Measurements from ENCODE around the gene MMP10. TPM values are rescaled to one million over a fixed set of nuclear protein-coding genes. Genes with fewer than 3 reads are reported as not detected.

MMP10 gene
- total and polyA plus RNA-seq, 7 experiments from 2014 or later = not detected

- ChIA-PET CTCF (no interaction called here), POLR2A (no interaction called here)
- Mint-ChIP-seq H3K9me3 (peaks cover 0 to 12% (median 5%) of the 10 kb centered on the region in 11 donors), H3K4me1 (no peaks in the 10 kb centered on the region), H3K27ac (no peak overlapping the region), H3K27me3 (peaks cover 3 to 19% (median 5%) of the 10 kb centered on the region in 5 donors), H3K36me3 (no peaks in the 10 kb centered on the region), H3K4me3 (no peak overlapping the region)
- H3K4me3 ChIP-seq (ENCODE audit: low read length) = no peak overlapping the region
- ATAC-seq (no peak), DNase-seq (no peak)
- no peaks in the 10 kb centered on the region for H3K36me3 ChIP-seq (ENCODE audit: control insufficient read depth in 2 of 3, insufficient read depth in 3 of 3, low read length in 3 of 3)
- intact Hi-C loops (cut with micrococcal nuclease) = no loop called here
- no peaks in the 10 kb centered on the region for H3K9me3 ChIP-seq (ENCODE audit: control insufficient read depth in 2 of 3, low read length in 3 of 3)
- no peaks in the 10 kb centered on the region for H3K4me1 ChIP-seq (ENCODE audit: control insufficient read depth in 2 of 2, insufficient read depth in 2 of 2, low read length in 2 of 2)
- no peak overlapping the region for H3K27ac ChIP-seq (ENCODE audit: low read depth, low read length)
- no peaks in the 10 kb centered on the region for H3K27me3 ChIP-seq (ENCODE audit: control insufficient read depth in 2 of 2, insufficient read depth in 2 of 2, low read length in 2 of 2)
These were observed 30.7 kb upstream of the MMP10 start for GRCh38 chr11:102810950-102811660.

- Mint-ChIP-seq H3K4me1 (no peaks in the 10 kb centered on the region), H3K27me3 (peaks cover 6 to 24% (median 11%) of the 10 kb centered on the region in 5 donors), H3K4me3 (no peak overlapping the region), H3K36me3 (no peaks in the 10 kb centered on the region), H3K27ac (no peak overlapping the region), H3K9me3 (peaks cover 0 to 9% (median 0%) of the 10 kb centered on the region in 11 donors)
- CTCF ChIA-PET = no interaction called here
- H3K27ac ChIP-seq (ENCODE audit: low read depth, low read length) = no peak overlapping the region
- intact Hi-C loops (cut with micrococcal nuclease) = no loop called here
- ATAC-seq = no peak
- no peaks in the 10 kb centered on the region for H3K36me3 ChIP-seq (ENCODE audit: control insufficient read depth in 2 of 3, insufficient read depth in 3 of 3, low read length in 3 of 3)
- no peaks in the 10 kb centered on the region for H3K9me3 ChIP-seq (ENCODE audit: control insufficient read depth in 2 of 3, low read length in 3 of 3)
- POLR2A ChIA-PET = no interaction called here
- no peak overlapping the region for H3K4me3 ChIP-seq (ENCODE audit: low read length)
- no peaks in the 10 kb centered on the region for H3K27me3 ChIP-seq (ENCODE audit: control insufficient read depth in 2 of 2, insufficient read depth in 2 of 2, low read length in 2 of 2)
- no peaks in the 10 kb centered on the region for H3K4me1 ChIP-seq (ENCODE audit: control insufficient read depth in 2 of 2, insufficient read depth in 2 of 2, low read length in 2 of 2)
- no peak for DNase-seq
These were observed 29.5 kb upstream of the MMP10 start for GRCh38 chr11:102809971-102810370.

- Histone ChIP-seq H3K9me3 (ENCODE audit: control insufficient read depth in 2 of 3, low read length in 3 of 3) (no peaks in the 10 kb centered on the region), H3K27ac (ENCODE audit: low read depth, low read length) (no peak overlapping the region), H3K4me3 (ENCODE audit: low read length) (no peak overlapping the region), H3K4me1 (ENCODE audit: control insufficient read depth in 2 of 2, insufficient read depth in 2 of 2, low read length in 2 of 2) (no peaks in the 10 kb centered on the region), H3K27me3 (ENCODE audit: control insufficient read depth in 2 of 2, insufficient read depth in 2 of 2, low read length in 2 of 2) (no peaks in the 10 kb centered on the region), H3K36me3 (ENCODE audit: control insufficient read depth in 2 of 3, insufficient read depth in 3 of 3, low read length in 3 of 3) (no peaks in the 10 kb centered on the region)
- peaks cover 0 to 4% (median 0%) of the 10 kb centered on the region in 11 donors for H3K9me3 Mint-ChIP-seq
- H3K36me3 Mint-ChIP-seq = no peaks in the 10 kb centered on the region
- ChIA-PET CTCF (no interaction called here), POLR2A (no interaction called here)
- peaks cover 12 to 37% (median 24%) of the 10 kb centered on the region in 5 donors for H3K27me3 Mint-ChIP-seq
- DNase-seq (no peak), ATAC-seq (no peak)
- no peak overlapping the region for H3K4me3 Mint-ChIP-seq
- intact Hi-C loops (cut with micrococcal nuclease) = no loop called here
- no peak overlapping the region for H3K27ac Mint-ChIP-seq
- H3K4me1 Mint-ChIP-seq = no peaks in the 10 kb centered on the region
These were observed 27.5 kb upstream of the MMP10 start for GRCh38 chr11:102807921-102808320.

- no peaks in the 10 kb centered on the region for H3K36me3 Mint-ChIP-seq
- H3K27ac ChIP-seq (ENCODE audit: low read depth, low read length) = no peak overlapping the region
- no peak overlapping the region for H3K4me3 Mint-ChIP-seq
- no peak for DNase-seq
- ATAC-seq = no peak
- peaks cover 14 to 41% (median 30%) of the 10 kb centered on the region in 5 donors for H3K27me3 Mint-ChIP-seq
- no peaks in the 10 kb centered on the region for H3K36me3 ChIP-seq (ENCODE audit: control insufficient read depth in 2 of 3, insufficient read depth in 3 of 3, low read length in 3 of 3)
- ChIA-PET CTCF (no interaction called here), POLR2A (no interaction called here)
- intact Hi-C loops (cut with micrococcal nuclease) = no loop called here
- H3K9me3 Mint-ChIP-seq = peaks cover 0 to 4% (median 0%) of the 10 kb centered on the region in 11 donors
- no peaks in the 10 kb centered on the region for H3K4me1 Mint-ChIP-seq
- no peaks in the 10 kb centered on the region for H3K27me3 ChIP-seq (ENCODE audit: control insufficient read depth in 2 of 2, insufficient read depth in 2 of 2, low read length in 2 of 2)
- no peaks in the 10 kb centered on the region for H3K9me3 ChIP-seq (ENCODE audit: control insufficient read depth in 2 of 3, low read length in 3 of 3)
- no peak overlapping the region for H3K4me3 ChIP-seq (ENCODE audit: low read length)
- no peaks in the 10 kb centered on the region for H3K4me1 ChIP-seq (ENCODE audit: control insufficient read depth in 2 of 2, insufficient read depth in 2 of 2, low read length in 2 of 2)
- no peak overlapping the region for H3K27ac Mint-ChIP-seq
These were observed 25.9 kb upstream of the MMP10 start for GRCh38 chr11:102806296-102806695.

- POLR2A ChIA-PET = no interaction called here
- ATAC-seq (no peak), DNase-seq (no peak)
- H3K4me3 Mint-ChIP-seq = no peak overlapping the region
- H3K4me1 Mint-ChIP-seq = no peaks in the 10 kb centered on the region
- H3K27ac ChIP-seq (ENCODE audit: low read depth, low read length) = no peak overlapping the region
- H3K9me3 ChIP-seq (ENCODE audit: control insufficient read depth in 2 of 3, low read length in 3 of 3) = no peaks in the 10 kb centered on the region
- peaks cover 11 to 31% (median 27%) of the 10 kb centered on the region in 5 donors for H3K27me3 Mint-ChIP-seq
- no peaks in the 10 kb centered on the region for H3K36me3 Mint-ChIP-seq
- H3K27me3 ChIP-seq (ENCODE audit: control insufficient read depth in 2 of 2, insufficient read depth in 2 of 2, low read length in 2 of 2) = no peaks in the 10 kb centered on the region
- no peak overlapping the region for H3K4me3 ChIP-seq (ENCODE audit: low read length)
- no peaks in the 10 kb centered on the region for H3K36me3 ChIP-seq (ENCODE audit: control insufficient read depth in 2 of 3, insufficient read depth in 3 of 3, low read length in 3 of 3)
- no peaks in the 10 kb centered on the region for H3K4me1 ChIP-seq (ENCODE audit: control insufficient read depth in 2 of 2, insufficient read depth in 2 of 2, low read length in 2 of 2)
- intact Hi-C loops (cut with micrococcal nuclease) = no loop called here
- H3K27ac Mint-ChIP-seq = no peak overlapping the region
- no peaks in the 10 kb centered on the region for H3K9me3 Mint-ChIP-seq
- CTCF ChIA-PET = no interaction called here
These were observed 21.9 kb upstream of the MMP10 start for GRCh38 chr11:102802341-102802740.

- Mint-ChIP-seq H3K9me3 (no peaks in the 10 kb centered on the region), H3K27me3 (peaks cover 13 to 29% (median 24%) of the 10 kb centered on the region in 5 donors), H3K36me3 (no peaks in the 10 kb centered on the region), H3K4me3 (no peak overlapping the region), H3K27ac (no peak overlapping the region), H3K4me1 (no peaks in the 10 kb centered on the region)
- ATAC-seq = no peak
- Histone ChIP-seq H3K4me1 (ENCODE audit: control insufficient read depth in 2 of 2, insufficient read depth in 2 of 2, low read length in 2 of 2) (no peaks in the 10 kb centered on the region), H3K36me3 (ENCODE audit: control insufficient read depth in 2 of 3, insufficient read depth in 3 of 3, low read length in 3 of 3) (no peaks in the 10 kb centered on the region), H3K27ac (ENCODE audit: low read depth, low read length) (no peak overlapping the region), H3K27me3 (ENCODE audit: control insufficient read depth in 2 of 2, insufficient read depth in 2 of 2, low read length in 2 of 2) (no peaks in the 10 kb centered on the region), H3K9me3 (ENCODE audit: control insufficient read depth in 2 of 3, low read length in 3 of 3) (no peaks in the 10 kb centered on the region), H3K4me3 (ENCODE audit: low read length) (no peak overlapping the region)
- POLR2A ChIA-PET = no interaction called here
- DNase-seq = no peak
- CTCF ChIA-PET = no interaction called here
- intact Hi-C loops (cut with micrococcal nuclease) = no loop called here
These were observed 20.3 kb upstream of the MMP10 start for GRCh38 chr11:102800767-102801166.

- Histone ChIP-seq H3K9me3 (ENCODE audit: control insufficient read depth in 2 of 3, low read length in 3 of 3) (no peaks in the 10 kb centered on the region), H3K36me3 (ENCODE audit: control insufficient read depth in 2 of 3, insufficient read depth in 3 of 3, low read length in 3 of 3) (no peaks in the 10 kb centered on the region), H3K4me3 (ENCODE audit: low read length) (no peak overlapping the region), H3K27me3 (ENCODE audit: control insufficient read depth in 2 of 2, insufficient read depth in 2 of 2, low read length in 2 of 2) (no peaks in the 10 kb centered on the region), H3K4me1 (ENCODE audit: control insufficient read depth in 2 of 2, insufficient read depth in 2 of 2, low read length in 2 of 2) (no peaks in the 10 kb centered on the region), H3K27ac (ENCODE audit: low read depth, low read length) (no peak overlapping the region)
- POLR2A ChIA-PET = no interaction called here
- Mint-ChIP-seq H3K36me3 (no peaks in the 10 kb centered on the region), H3K27ac (no peak overlapping the region), H3K4me1 (no peaks in the 10 kb centered on the region), H3K9me3 (no peaks in the 10 kb centered on the region), H3K27me3 (peaks cover 11 to 24% (median 19%) of the 10 kb centered on the region in 5 donors), H3K4me3 (no peak overlapping the region)
- DNase-seq (no peak), ATAC-seq (no peak)
- intact Hi-C loops (cut with micrococcal nuclease) = no loop called here
- CTCF ChIA-PET = no interaction called here
These were observed 19.4 kb upstream of the MMP10 start for GRCh38 chr11:102799681-102800340.

Measured in naive thymus-derived CD4-positive, alpha-beta T cell (primary cell).